Putamen (tissue), 1 donor: ENCODE measurements around the gene HSP90AB1.

Experiments
- DNase-seq: peaks from one replicate; pipeline ENCODE4 v3.0.0-alpha.2; 2016; ENCODE audit warnings: low spot score

Gene HSP90AB1

GRCh38 chr6:44286285-44286565, 39.3 kb downstream of the HSP90AB1 start:
- no peak for DNase-seq

- no peak for DNase-seq
Measured at GRCh38 chr6:44286747-44287146, 39.8 kb downstream of the HSP90AB1 start.

GRCh38 chr6:44289726-44290260, 42.9 kb downstream of the HSP90AB1 start:
- DNase-seq: no peak

GRCh38 chr6:44291841-44292240, 44.9 kb downstream of the HSP90AB1 start:
- DNase-seq: no peak

GRCh38 chr6:44292661-44293365, 45.9 kb downstream of the HSP90AB1 start:
- no peak for DNase-seq

GRCh38 chr6:44294832-44295791, 48.2 kb downstream of the HSP90AB1 start:
- no peak for DNase-seq

- peak; percentile 47 for DNase-seq
Measured at GRCh38 chr6:44297063-44298038, 50.5 kb downstream of the HSP90AB1 start.

- no peak for DNase-seq
Measured at GRCh38 chr6:44298055-44298803, 51.3 kb downstream of the HSP90AB1 start.

GRCh38 chr6:44298864-44299263, 52.0 kb downstream of the HSP90AB1 start:
- no peak for DNase-seq

GRCh38 chr6:44300292-44300823, 53.5 kb downstream of the HSP90AB1 start:
- DNase-seq: no peak

- DNase-seq: no peak
Measured at GRCh38 chr6:44301106-44301505, 54.2 kb downstream of the HSP90AB1 start.

GRCh38 chr6:44301782-44302564, 55.1 kb downstream of the HSP90AB1 start:
- no peak for DNase-seq

GRCh38 chr6:44302856-44303255, 56.0 kb downstream of the HSP90AB1 start:
- DNase-seq: no peak
